Activated T-helper 17 cell treated with anti-CD3 and anti-CD28 coated beads, Interleukin-2, amount 50 U/mL, for 72 hours (primary cell): Measurements from ENCODE around the gene DMTF1. TPM values are rescaled to one million over a fixed set of nuclear protein-coding genes. Genes with fewer than 3 reads are reported as not detected.
"Not testable (repeated sequence)": the region's sequence is repeated elsewhere in the genome, so short reads cannot be mapped to it uniquely, and the experiment has no call there.

Source experiments
- ATAC-seq: fragments of 150-1000 bp; cut with Tn5 transposase; replicated peaks from 2 replicates; pipeline ENCODE4 v1.10.0; 2021; ENCODE audit warnings: mild to moderate bottlenecking, moderate library complexity
- H3K27ac Mint-ChIP-seq: one replicate; pipeline ENCODE4 v1.8.0; 2022; ENCODE audit warnings: mixed read lengths
- H3K27me3 Mint-ChIP-seq: one replicate; pipeline ENCODE4 v1.8.0; 2022; ENCODE audit warnings: mixed read lengths
- H3K36me3 Mint-ChIP-seq: one replicate; pipeline ENCODE4 v1.8.0; 2022; ENCODE audit warnings: low read depth, mild to moderate bottlenecking, mixed read lengths
- H3K4me1 Mint-ChIP-seq: one replicate; pipeline ENCODE4 v1.8.0; 2022; ENCODE audit warnings: mixed read lengths
- H3K4me3 Mint-ChIP-seq: one replicate; pipeline ENCODE4 v1.8.0; 2022; ENCODE audit warnings: mild to moderate bottlenecking, mixed read lengths
- H3K9me3 Mint-ChIP-seq: one replicate; pipeline ENCODE4 v1.8.0; 2022; ENCODE audit warnings: mixed read lengths
- total RNA-seq, 2 donors: library from RNA; stranded (reverse); gene quantifications; one replicate each; pipeline ENCODE4 v1.2.3, GENCODE V29; 2022

The DMTF1 gene, protein sequence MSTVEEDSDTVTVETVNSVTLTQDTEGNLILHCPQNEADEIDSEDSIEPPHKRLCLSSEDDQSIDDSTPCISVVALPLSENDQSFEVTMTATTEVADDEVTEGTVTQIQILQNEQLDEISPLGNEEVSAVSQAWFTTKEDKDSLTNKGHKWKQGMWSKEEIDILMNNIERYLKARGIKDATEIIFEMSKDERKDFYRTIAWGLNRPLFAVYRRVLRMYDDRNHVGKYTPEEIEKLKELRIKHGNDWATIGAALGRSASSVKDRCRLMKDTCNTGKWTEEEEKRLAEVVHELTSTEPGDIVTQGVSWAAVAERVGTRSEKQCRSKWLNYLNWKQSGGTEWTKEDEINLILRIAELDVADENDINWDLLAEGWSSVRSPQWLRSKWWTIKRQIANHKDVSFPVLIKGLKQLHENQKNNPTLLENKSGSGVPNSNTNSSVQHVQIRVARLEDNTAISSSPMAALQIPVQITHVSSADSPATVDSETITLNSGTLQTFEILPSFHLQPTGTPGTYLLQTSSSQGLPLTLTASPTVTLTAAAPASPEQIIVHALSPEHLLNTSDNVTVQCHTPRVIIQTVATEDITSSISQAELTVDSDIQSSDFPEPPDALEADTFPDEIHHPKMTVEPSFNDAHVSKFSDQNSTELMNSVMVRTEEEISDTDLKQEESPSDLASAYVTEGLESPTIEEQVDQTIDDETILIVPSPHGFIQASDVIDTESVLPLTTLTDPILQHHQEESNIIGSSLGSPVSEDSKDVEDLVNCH
- 100 to 1,000 TPM in 1 of 2 donors, 10 to 100 TPM in 1; 90.4 to 114 TPM for total RNA-seq

- peak within 1 kb of the TSS; percentile 94 for H3K27ac Mint-ChIP-seq
- peak; percentile 88 for ATAC-seq
- H3K4me1 Mint-ChIP-seq, result peaks cover 27% of the 10 kb centered on the region
- no peaks in the 10 kb centered on the region for H3K9me3 Mint-ChIP-seq
- H3K36me3 Mint-ChIP-seq, result peaks cover 49% of the 10 kb centered on the region
- peak within 1 kb of the TSS; percentile 93 for H3K4me3 Mint-ChIP-seq
- H3K27me3 Mint-ChIP-seq, result no peaks in the 10 kb centered on the region
Measured at GRCh38 chr7:87152112-87152896, at the start of gene DMTF1. DMTF1 (plus strand) TSS chr7:87152453; CDS start chr7:87164942, 12,489 bp downstream.

- H3K36me3 Mint-ChIP-seq, result no peaks in the 10 kb centered on the region
- ATAC-seq, result no peak
- no peak overlapping the region for H3K27ac Mint-ChIP-seq
- peaks cover 22% of the 10 kb centered on the region for H3K27me3 Mint-ChIP-seq
- H3K9me3 Mint-ChIP-seq, result peaks cover 3% of the 10 kb centered on the region
- H3K4me1 Mint-ChIP-seq, result no peaks in the 10 kb centered on the region
- no peak overlapping the region for H3K4me3 Mint-ChIP-seq
Measured at GRCh38 chr7:87105401-87105800, 46.9 kb upstream of the DMTF1 start.

GRCh38 chr7:87106974-87107612 lies 45.2 kb upstream of the DMTF1 start:
- no peak overlapping the region for H3K27ac Mint-ChIP-seq
- H3K4me1 Mint-ChIP-seq, result no peaks in the 10 kb centered on the region
- H3K9me3 Mint-ChIP-seq, result peaks cover 3% of the 10 kb centered on the region
- no peak for ATAC-seq
- H3K4me3 Mint-ChIP-seq, result no peak overlapping the region
- H3K27me3 Mint-ChIP-seq, result peaks cover 19% of the 10 kb centered on the region
- no peaks in the 10 kb centered on the region for H3K36me3 Mint-ChIP-seq

DNA sequence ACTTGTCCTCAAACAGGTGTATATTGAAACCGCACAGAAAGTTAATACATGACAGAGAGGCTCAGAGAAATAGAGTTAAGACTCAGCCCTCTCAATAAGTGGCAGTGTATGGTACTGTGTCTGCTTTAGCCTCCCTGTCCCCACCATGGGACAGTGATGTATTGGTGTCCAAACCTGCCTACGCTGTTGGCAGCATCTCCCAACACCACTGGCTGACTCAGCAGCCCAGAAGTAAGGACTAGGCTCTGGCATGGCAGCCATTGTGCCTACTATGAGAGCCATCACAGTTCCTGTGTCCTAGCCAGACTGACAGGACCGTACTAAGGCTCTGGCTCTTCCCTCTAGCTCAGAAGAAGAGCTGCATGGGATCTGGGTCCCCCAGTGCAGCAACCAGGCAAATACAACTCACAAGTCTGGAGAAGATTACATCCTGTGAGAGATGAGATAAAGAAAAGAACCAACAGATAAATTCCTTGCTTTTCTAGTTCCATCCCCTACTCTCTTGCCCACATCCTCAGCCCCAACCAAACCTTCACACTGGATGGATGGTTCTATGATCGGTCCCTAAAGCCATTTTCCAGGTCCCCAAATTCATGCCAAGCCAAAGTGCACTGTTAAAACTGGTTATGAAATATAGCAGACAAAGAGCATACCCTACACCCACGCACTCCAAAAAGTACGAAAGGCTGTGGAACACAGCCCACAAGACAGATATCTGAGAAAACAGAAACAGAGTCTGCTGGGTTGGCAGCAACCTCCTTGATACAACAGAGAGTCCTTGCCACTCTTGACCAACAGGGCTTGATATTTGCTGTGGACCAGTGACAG lies 44.1 kb upstream of the DMTF1 start:
- Mint-ChIP-seq H3K36me3 (no peaks in the 10 kb centered on the region), H3K4me3 (no peak overlapping the region), H3K4me1 (no peaks in the 10 kb centered on the region), H3K27me3 (peaks cover 19% of the 10 kb centered on the region), H3K9me3 (peaks cover 3% of the 10 kb centered on the region), H3K27ac (no peak overlapping the region)
- no peak for ATAC-seq

GRCh38 chr7:87110778-87111177 lies 41.5 kb upstream of the DMTF1 start:
- Mint-ChIP-seq H3K4me3 (no peak overlapping the region), H3K9me3 (no peaks in the 10 kb centered on the region)

DNA sequence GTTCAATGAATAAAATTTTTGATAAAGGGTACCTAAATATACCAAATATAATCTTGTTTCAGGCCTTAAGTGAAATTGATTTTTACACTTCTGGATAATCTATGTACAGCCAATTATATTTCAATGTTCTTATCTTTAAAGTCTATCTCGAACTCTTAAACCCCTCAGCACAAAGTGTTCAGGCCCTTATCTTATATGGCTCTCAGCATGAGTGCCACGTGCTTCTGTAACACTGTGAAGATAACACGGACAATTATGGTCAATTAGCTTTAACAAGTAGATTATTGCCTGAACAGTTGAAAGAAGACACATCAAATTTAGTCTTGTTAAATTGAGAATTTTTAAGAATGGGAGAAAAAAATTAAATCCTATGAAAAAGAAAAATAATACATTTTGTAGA lies 40.4 kb upstream of the DMTF1 start:
- no peaks in the 10 kb centered on the region for H3K4me1 Mint-ChIP-seq
- H3K4me3 Mint-ChIP-seq, result no peak overlapping the region
- ATAC-seq, result no peak
- H3K27ac Mint-ChIP-seq, result no peak overlapping the region
- H3K36me3 Mint-ChIP-seq, result no peaks in the 10 kb centered on the region
- peaks cover 14% of the 10 kb centered on the region for H3K27me3 Mint-ChIP-seq
- H3K9me3 Mint-ChIP-seq, result no peaks in the 10 kb centered on the region

More at GRCh38 chr7:87110778-87111177, 41.5 kb upstream of the DMTF1 start:
- no peaks in the 10 kb centered on the region for H3K4me1 Mint-ChIP-seq
- peaks cover 16% of the 10 kb centered on the region for H3K27me3 Mint-ChIP-seq
- H3K36me3 Mint-ChIP-seq, result no peaks in the 10 kb centered on the region
- ATAC-seq, result no peak
- no peak overlapping the region for H3K27ac Mint-ChIP-seq

DNA sequence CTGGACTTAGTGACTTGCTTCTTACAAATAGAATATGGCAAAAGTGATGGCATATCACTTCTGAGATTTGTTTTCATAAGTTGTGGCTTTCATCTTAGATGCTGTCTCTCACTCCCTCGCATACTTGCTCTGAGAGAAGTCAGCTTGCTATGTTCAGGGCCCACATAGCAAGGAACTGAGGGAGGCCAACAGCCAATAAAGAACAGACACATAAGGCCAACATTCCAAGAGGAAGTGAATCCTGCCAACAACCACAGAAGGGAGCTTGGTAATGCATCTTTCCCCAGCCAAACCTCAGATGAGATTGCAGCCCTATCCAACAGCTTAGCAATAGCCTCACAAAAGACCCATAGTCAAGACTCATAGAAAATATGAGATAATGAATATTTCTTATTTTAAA lies 39.2 kb upstream of the DMTF1 start:
- Mint-ChIP-seq H3K27me3 (peaks cover 7% of the 10 kb centered on the region), H3K9me3 (no peaks in the 10 kb centered on the region), H3K36me3 (no peaks in the 10 kb centered on the region), H3K27ac (no peak overlapping the region), H3K4me1 (no peaks in the 10 kb centered on the region), H3K4me3 (no peak overlapping the region)
- no peak for ATAC-seq

DNA sequence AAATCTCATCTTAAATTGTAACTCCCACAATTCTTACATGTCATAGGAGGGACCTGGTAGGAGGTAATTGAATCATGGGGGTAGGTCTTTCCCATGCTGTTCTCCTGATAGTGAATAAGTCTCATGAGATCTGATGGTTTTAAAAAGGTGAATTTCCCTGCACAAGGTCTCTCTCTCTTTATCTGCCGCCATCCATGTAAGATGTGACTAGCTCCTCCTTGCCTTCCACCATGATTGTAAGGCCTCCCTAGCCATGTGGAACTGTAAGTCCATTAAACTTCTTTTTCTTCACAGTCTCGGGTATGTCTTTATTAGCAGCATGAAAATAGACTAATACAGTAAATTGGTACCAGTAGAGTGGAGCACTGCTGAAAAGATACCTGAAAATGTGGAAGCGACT lies 38.3 kb upstream of the DMTF1 start:
- H3K4me3 Mint-ChIP-seq, H3K27ac Mint-ChIP-seq, ATAC-seq, H3K4me1 Mint-ChIP-seq, H3K9me3 Mint-ChIP-seq, H3K36me3 Mint-ChIP-seq, H3K27me3 Mint-ChIP-seq: not testable (repeated sequence)

- H3K4me3 Mint-ChIP-seq, H3K27me3 Mint-ChIP-seq, H3K36me3 Mint-ChIP-seq, H3K4me1 Mint-ChIP-seq, H3K9me3 Mint-ChIP-seq, H3K27ac Mint-ChIP-seq, ATAC-seq: not testable (repeated sequence)
Measured at GRCh38 chr7:87115772-87116171, 36.5 kb upstream of the DMTF1 start.

DNA sequence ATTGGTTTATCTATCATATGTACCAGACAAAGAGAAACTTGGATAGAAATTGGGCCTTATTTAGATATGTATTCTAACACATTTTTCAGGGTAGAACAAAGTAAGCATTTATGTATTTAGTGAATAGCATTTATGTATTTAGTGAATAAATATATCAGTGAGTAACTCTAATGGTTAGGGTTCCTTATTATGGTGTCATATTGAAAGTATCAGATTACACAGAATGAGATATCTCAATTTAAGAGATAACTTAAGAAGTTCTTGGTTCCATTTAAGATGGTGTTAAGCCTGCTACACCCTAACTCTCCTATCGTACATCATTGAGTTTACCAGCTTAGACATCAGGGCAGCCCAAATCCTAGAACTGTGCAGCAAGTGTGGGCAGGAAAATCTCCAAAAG lies 35.9 kb upstream of the DMTF1 start:
- ATAC-seq, result peak; percentile 55
- H3K36me3 Mint-ChIP-seq, result no peaks in the 10 kb centered on the region
- H3K9me3 Mint-ChIP-seq, result no peaks in the 10 kb centered on the region

DNA sequence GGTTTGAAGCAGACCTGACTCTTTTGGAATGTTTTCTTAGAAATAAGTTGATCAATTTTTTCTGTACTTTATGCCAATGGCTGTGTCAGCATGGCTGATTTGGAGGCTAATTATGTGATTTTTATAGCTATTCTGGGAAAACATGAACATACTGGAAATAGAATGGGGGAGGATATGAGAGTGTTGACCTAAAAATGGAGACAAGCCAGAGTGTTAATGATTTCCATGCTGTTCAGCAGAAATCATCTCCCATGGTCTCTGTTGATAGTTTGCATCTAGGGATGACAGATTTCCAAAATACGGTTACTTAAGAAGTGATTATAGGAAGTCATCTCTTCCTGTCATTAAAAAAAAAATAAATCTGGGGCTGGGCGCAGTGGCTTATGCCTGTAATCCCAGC lies 32.7 kb upstream of the DMTF1 start:
- no peak overlapping the region for H3K27ac Mint-ChIP-seq
- H3K4me3 Mint-ChIP-seq, result no peak overlapping the region
- H3K27me3 Mint-ChIP-seq, result no peaks in the 10 kb centered on the region
- no peaks in the 10 kb centered on the region for H3K4me1 Mint-ChIP-seq
- no peaks in the 10 kb centered on the region for H3K9me3 Mint-ChIP-seq
- ATAC-seq, result no peak
- no peaks in the 10 kb centered on the region for H3K36me3 Mint-ChIP-seq

More for the DNA sequence above, 35.9 kb upstream of the DMTF1 start:
- no peak overlapping the region for H3K27ac Mint-ChIP-seq
- no peaks in the 10 kb centered on the region for H3K4me1 Mint-ChIP-seq
- no peaks in the 10 kb centered on the region for H3K27me3 Mint-ChIP-seq
- no peak overlapping the region for H3K4me3 Mint-ChIP-seq

DNA sequence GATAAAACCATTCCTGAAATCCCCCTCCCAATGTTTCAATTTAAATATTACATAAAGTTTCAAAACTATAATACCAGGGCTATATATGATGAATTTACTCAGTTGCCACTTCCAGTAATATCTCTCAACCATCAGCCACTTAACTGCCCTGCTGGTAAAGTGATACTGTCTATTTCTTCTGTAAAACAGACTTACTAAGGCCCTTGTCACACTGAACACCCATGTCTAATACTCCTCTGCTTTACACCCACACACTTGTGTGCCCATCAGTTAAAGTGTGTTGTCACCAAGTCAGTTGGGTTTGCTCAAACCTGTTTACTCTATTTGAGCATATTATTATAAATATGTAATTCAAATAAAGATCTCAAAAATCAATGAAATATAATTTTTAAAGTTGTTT lies 29.1 kb upstream of the DMTF1 start:
- Mint-ChIP-seq H3K27me3 (no peaks in the 10 kb centered on the region), H3K36me3 (no peaks in the 10 kb centered on the region), H3K9me3 (no peaks in the 10 kb centered on the region), H3K4me1 (no peaks in the 10 kb centered on the region), H3K27ac (no peak overlapping the region), H3K4me3 (no peak overlapping the region)
- ATAC-seq, result no peak

DNA sequence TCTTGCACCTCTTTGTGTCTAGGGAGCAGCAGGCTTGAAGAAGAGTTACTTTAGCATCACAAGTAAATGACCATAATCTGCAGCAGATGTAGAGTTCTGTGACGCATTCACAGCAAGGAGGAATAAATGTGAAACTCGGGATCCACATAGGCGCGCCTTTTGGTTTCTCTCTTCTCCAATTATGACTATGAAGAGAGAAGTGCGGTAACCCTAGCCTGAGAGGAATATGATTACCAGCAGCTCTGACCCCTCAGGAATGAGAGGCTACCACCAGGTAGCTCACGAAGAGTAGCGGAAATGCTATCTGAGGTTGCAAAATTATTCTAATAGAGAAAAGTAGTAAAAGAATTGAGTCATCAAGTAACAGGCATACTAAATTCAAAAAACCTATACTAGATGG lies 25.2 kb upstream of the DMTF1 start:
- Mint-ChIP-seq H3K27me3 (no peaks in the 10 kb centered on the region), H3K4me3 (no peak overlapping the region), H3K4me1 (no peaks in the 10 kb centered on the region), H3K9me3 (no peaks in the 10 kb centered on the region), H3K36me3 (no peaks in the 10 kb centered on the region), H3K27ac (no peak overlapping the region)
- no peak for ATAC-seq
